BLaER1 treated with 17β-estradiol and CSF1 and Interleukin-3, amounts not matched to agents 10 nM and 100 nM (cell line): Measurements from ENCODE around the gene PMF1.
"Not testable (repeated sequence)": the region's sequence is repeated elsewhere in the genome, so short reads cannot be mapped to it uniquely, and the experiment has no call there.

Experiments used
- H3K27ac ChIP-seq, 11 experiments: shearing (Covaris generic); formaldehyde crosslinking; 2 replicates each; pipeline ENCODE4 v1.8.1; 2022
- H3K27me3 ChIP-seq, 11 experiments: shearing (Covaris generic); formaldehyde crosslinking; 2 replicates each; pipeline ENCODE4 v1.8.1; 2022
- H3K36me3 ChIP-seq, 11 experiments: shearing (Covaris generic); formaldehyde crosslinking; 2 replicates each; pipeline ENCODE4 v1.8.1; 2022
- H3K4me1 ChIP-seq, 10 experiments: shearing (Covaris generic); formaldehyde crosslinking; 2 replicates each; pipeline ENCODE4 v1.8.1; 2022
- H3K4me2 ChIP-seq, 11 experiments: shearing (Covaris generic); formaldehyde crosslinking; 2 replicates each; pipeline ENCODE4 v1.8.1; 2022
- H3K4me3 ChIP-seq, 10 experiments: shearing (Covaris generic); formaldehyde crosslinking; 2 replicates each; pipeline ENCODE4 v1.8.1; 2022
- H3K9ac ChIP-seq, 11 experiments: shearing (Covaris generic); formaldehyde crosslinking; 2 replicates each; pipeline ENCODE4 v1.8.1; 2022
- H3K9me3 ChIP-seq, 11 experiments: shearing (Covaris generic); formaldehyde crosslinking; replicated peaks in 1 of 11; 2 replicates each; pipeline ENCODE4 v1.8.1; 2022
- H4K20me1 ChIP-seq, 11 experiments: shearing (Covaris generic); formaldehyde crosslinking; 2 replicates each; pipeline ENCODE4 v1.8.1; 2022
- Cebpa-rat ChIP-seq, 11 experiments: shearing (Covaris generic); IDR thresholded peaks; 2 replicates each; pipeline ENCODE4 v1.8.1; 2022

PMF1 gene

DNA sequence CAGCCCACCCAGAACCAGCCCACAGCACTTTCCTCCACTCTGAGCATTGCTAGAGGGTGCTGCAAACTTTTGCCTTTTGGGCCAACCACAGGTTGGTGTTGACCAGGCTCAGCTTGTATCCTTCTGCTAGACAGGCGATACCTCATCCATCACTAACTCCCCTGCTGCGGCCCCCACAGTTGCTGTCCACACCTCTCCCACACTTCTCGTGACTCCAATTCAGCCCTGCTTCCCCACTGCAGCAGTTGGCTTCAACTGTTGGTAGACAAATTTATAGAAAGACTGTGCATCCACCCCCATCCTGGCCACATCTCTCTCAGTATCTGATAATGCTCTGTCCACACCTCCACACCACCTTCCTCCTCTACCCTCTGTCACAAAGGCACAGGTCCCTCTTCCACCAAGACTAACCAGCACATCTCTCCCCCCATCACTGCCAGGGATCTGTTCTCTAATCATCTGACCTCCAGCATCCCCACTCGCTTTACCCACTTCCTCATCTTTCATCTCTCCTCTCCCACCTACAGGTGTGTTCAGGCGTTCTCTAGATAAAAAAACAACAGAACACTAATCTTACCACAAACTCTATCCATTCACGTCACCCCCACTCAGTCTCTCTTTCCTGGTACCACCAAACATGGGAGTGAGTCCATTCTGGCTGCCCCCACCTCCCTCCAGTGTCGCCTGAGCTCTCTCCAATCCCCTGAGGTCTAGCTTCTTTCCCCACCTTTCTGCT lies 34.7 kb upstream of the PMF1 start:
- Histone ChIP-seq H3K36me3 (peaks cover 5 to 66% (median 53%) of the 10 kb centered on the region in 11 experiments; a peak in 18 of 22 replicates), H4K20me1 (peaks cover 0 to 27% (median 0%) of the 10 kb centered on the region in 11 experiments; a peak in 8 of 22 replicates), H3K27ac (no peak overlapping the region), H3K27me3 (no peaks in the 10 kb centered on the region; a peak in 1 of 22 replicates), H3K4me2 (no peak overlapping the region), H3K4me1 (peaks cover 0 to 9% (median 2%) of the 10 kb centered on the region in 10 experiments; a peak in 13 of 20 replicates), H3K9me3 (no peaks in the 10 kb centered on the region), H3K9ac (no peak overlapping the region), H3K4me3 (no peak overlapping the region)
- TF ChIP-seq Cebpa-rat (IDR thresholded peaks at IDR 0.05) = no peak

GRCh38 chr1:156180471-156180870 lies 32.3 kb upstream of the PMF1 start:
- Histone ChIP-seq H3K4me3 (no peak overlapping the region), H3K4me2 (no peak overlapping the region), H3K4me1 (peaks cover 0 to 5% (median 0%) of the 10 kb centered on the region in 10 experiments; a peak in 3 of 20 replicates), H3K9me3 (peaks cover 0 to 2% (median 0%) of the 10 kb centered on the region in 11 experiments; a peak in 5 of 22 replicates), H3K27me3 (no peaks in the 10 kb centered on the region; a peak in 1 of 22 replicates), H3K9ac (no peak overlapping the region), H4K20me1 (peaks cover 0 to 16% (median 0%) of the 10 kb centered on the region in 11 experiments; a peak in 2 of 22 replicates), H3K27ac (no peak overlapping the region), H3K36me3 (peaks cover 5 to 66% (median 30%) of the 10 kb centered on the region in 11 experiments; a peak in 18 of 22 replicates)
- no peak for TF ChIP-seq Cebpa-rat (IDR thresholded peaks at IDR 0.05)

GRCh38 chr1:156181391-156181924 lies 31.3 kb upstream of the PMF1 start:
- H3K9ac ChIP-seq, H3K27me3 ChIP-seq, H3K4me2 ChIP-seq, H3K4me3 ChIP-seq, H3K27ac ChIP-seq, H3K4me1 ChIP-seq: not testable (repeated sequence)
- H3K36me3 ChIP-seq = peaks cover 4 to 66% (median 20%) of the 10 kb centered on the region in 11 experiments; a peak in 18 of 22 replicates
- H3K9me3 ChIP-seq = peaks cover 5 to 12% (median 9%) of the 10 kb centered on the region in 11 experiments
- peaks cover 0 to 11% (median 0%) of the 10 kb centered on the region in 11 experiments; a peak in 2 of 22 replicates for H4K20me1 ChIP-seq

DNA sequence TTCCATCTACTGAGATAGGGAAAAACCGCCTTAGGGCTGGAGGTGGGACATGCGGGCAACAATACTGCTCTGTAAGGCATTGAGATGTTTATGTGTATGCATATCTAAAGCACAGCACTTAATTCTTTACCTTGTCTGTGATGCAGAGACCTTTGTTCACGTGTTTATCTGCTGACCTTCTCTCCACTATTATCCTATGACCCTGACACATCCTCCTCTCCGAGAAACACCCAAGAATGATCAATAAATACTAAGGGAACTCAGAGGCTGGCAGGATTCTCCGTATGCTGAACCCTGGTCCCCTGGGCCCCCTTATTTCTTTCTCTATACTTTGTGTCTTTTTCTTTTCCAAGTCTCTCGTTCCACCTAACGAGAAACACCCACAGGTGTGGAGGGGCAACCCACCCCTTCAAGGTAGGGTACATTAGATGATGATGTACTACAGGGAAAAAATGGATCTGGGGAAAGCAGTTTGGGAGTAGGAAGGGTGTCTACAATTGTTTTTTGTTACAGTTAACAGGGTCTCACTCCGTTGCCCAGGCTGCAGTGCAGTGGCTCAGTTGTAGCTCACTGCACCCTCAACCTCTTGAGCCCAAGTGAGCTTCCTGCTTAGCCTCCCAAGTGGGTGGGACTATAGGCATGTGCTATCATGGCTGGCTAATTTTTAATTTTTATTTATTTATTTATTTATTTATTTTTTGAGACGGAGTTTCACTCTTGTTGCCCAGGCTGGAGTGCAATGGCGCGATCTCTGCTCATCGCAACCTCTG lies 30.6 kb upstream of the PMF1 start:
- not testable (repeated sequence) for H3K9ac ChIP-seq

GRCh38 chr1:156186347-156187177 lies 26.2 kb upstream of the PMF1 start:
- Histone ChIP-seq H3K9me3 (peaks cover 36 to 46% (median 41%) of the 10 kb centered on the region in 11 experiments), H3K36me3 (peaks cover 0 to 66% (median 2%) of the 10 kb centered on the region in 11 experiments; a peak in 9 of 22 replicates)
- not testable (repeated sequence) for H4K20me1 ChIP-seq, H3K27me3 ChIP-seq, H3K4me2 ChIP-seq, H3K27ac ChIP-seq, H3K4me3 ChIP-seq, H3K9ac ChIP-seq, H3K4me1 ChIP-seq
- peak in 2 of 11 experiments; percentile 17 to 29; a peak in 2 of 22 replicates for TF ChIP-seq Cebpa-rat (IDR thresholded peaks at IDR 0.05)

More for the DNA sequence above, 30.6 kb upstream of the PMF1 start:
- peaks cover 0 to 64% (median 13%) of the 10 kb centered on the region in 11 experiments; a peak in 16 of 22 replicates for H3K36me3 ChIP-seq
- not testable (repeated sequence) for H3K27me3 ChIP-seq, H3K4me3 ChIP-seq, H3K4me1 ChIP-seq, H4K20me1 ChIP-seq, H3K27ac ChIP-seq
- H3K9me3 ChIP-seq = peaks cover 12 to 19% (median 17%) of the 10 kb centered on the region in 11 experiments
- peak overlapping the region in 2 of 11 experiments; percentile 21 to 40; a peak in 3 of 22 replicates for H3K4me2 ChIP-seq

GRCh38 chr1:156190265-156190664 lies 22.5 kb upstream of the PMF1 start:
- H3K4me2 ChIP-seq, H3K4me3 ChIP-seq, H3K27me3 ChIP-seq, H3K9ac ChIP-seq, H3K27ac ChIP-seq: not testable (repeated sequence)
- peaks cover 0 to 13% (median 0%) of the 10 kb centered on the region in 11 experiments; a peak in 5 of 22 replicates for H4K20me1 ChIP-seq
- H3K4me1 ChIP-seq = peaks cover 15 to 33% (median 27%) of the 10 kb centered on the region in 10 experiments
- H3K9me3 ChIP-seq = peaks cover 36 to 46% (median 41%) of the 10 kb centered on the region in 11 experiments
- peaks cover 0 to 41% (median 3%) of the 10 kb centered on the region in 11 experiments; a peak in 13 of 22 replicates for H3K36me3 ChIP-seq

GRCh38 chr1:156191292-156191964 lies 21.4 kb upstream of the PMF1 start:
- no peak for TF ChIP-seq Cebpa-rat (IDR thresholded peaks at IDR 0.05)
- Histone ChIP-seq H3K4me1 (peaks cover 27 to 45% (median 38%) of the 10 kb centered on the region in 10 experiments), H3K9ac (no peak overlapping the region), H3K36me3 (peaks cover 8 to 41% (median 14%) of the 10 kb centered on the region in 11 experiments), H3K4me2 (peak overlapping the region in 5 of 11 experiments; percentile 16 to 45 (median 27); a peak in 5 of 22 replicates), H3K9me3 (peaks cover 26 to 39% (median 35%) of the 10 kb centered on the region in 11 experiments), H4K20me1 (peaks cover 0 to 24% (median 6%) of the 10 kb centered on the region in 11 experiments; a peak in 13 of 22 replicates), H3K27ac (peak overlapping the region in 1 of 11 experiments; percentile 28; a peak in 2 of 22 replicates), H3K4me3 (no peak overlapping the region), H3K27me3 (no peaks in the 10 kb centered on the region)

DNA sequence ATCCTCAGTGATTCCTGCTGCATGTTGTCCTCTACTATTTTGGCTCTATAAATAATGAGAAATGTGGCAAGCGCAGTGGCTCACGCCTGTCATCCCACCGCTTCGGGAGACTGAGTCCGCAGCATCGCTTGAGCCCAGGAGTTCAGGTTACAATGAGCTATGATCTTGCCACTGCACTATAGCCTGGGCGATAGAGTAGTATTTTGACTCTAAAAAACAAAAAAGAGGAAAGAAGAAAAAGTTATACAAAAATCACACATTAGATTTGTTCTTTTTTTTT lies 19.7 kb upstream of the PMF1 start:
- Histone ChIP-seq H3K27ac (peak overlapping the region; percentile 73 to 94 (median 89)), H3K27me3 (no peaks in the 10 kb centered on the region), H3K36me3 (peaks cover 17 to 41% (median 30%) of the 10 kb centered on the region in 11 experiments), H4K20me1 (peaks cover under 1 to 42% (median 21%) of the 10 kb centered on the region in 11 experiments; a peak in 17 of 22 replicates), H3K9me3 (peaks cover 11 to 23% (median 19%) of the 10 kb centered on the region in 11 experiments), H3K9ac (peak overlapping the region; percentile 77 to 90 (median 87)), H3K4me3 (peak overlapping the region; percentile 82 to 98 (median 90)), H3K4me2 (peak overlapping the region; percentile 66 to 87 (median 78)), H3K4me1 (peaks cover 27 to 57% (median 41%) of the 10 kb centered on the region in 10 experiments)
- no peak for TF ChIP-seq Cebpa-rat (IDR thresholded peaks at IDR 0.05)
